Smooth muscle cell (in vitro differentiated cells): ENCODE results near the gene SAA2. TPM values are rescaled to one million over a fixed set of nuclear protein-coding genes. Genes with fewer than 3 reads are reported as not detected.

Source experiments
- DNase-seq: peaks from one replicate; lab custom pipeline; 2025; ENCODE audit not compliant: unreplicated experiment; lab: John Stamatoyannopoulos, UW
- H2AFZ ChIP-seq: fragments of 200-600 bp; sonication (generic); 2 replicates; pipeline ENCODE4 v1.6.0; 2016; ENCODE audit warnings: antibody characterized with exemption, low read depth, mild to moderate bottlenecking
- H3F3A ChIP-seq: fragments of 200-600 bp; sonication (generic); 2 replicates; pipeline ENCODE4 v1.6.0; 2017; ENCODE audit warnings: antibody characterized with exemption, low read depth
- H3K27ac ChIP-seq: fragments of 200-600 bp; sonication (generic); 2 replicates; pipeline ENCODE4 v1.5.1; 2016; ENCODE audit warnings: low read depth, mild to moderate bottlenecking
- H3K27me3 ChIP-seq: fragments of 200-600 bp; sonication (generic); 2 replicates; pipeline ENCODE4 v1.6.1; 2016; ENCODE audit warnings: low read depth, mild to moderate bottlenecking
- H3K36me3 ChIP-seq: fragments of 200-600 bp; sonication (generic); 2 replicates; pipeline ENCODE4 v1.5.1; 2016; ENCODE audit warnings: low read depth
- H3K4me1 ChIP-seq: fragments of 200-600 bp; sonication (generic); 2 replicates; pipeline ENCODE4 v1.5.1; 2016; ENCODE audit warnings: low read depth
- H3K4me2 ChIP-seq: fragments of 200-600 bp; sonication (generic); 2 replicates; pipeline ENCODE4 v1.6.0; 2016; ENCODE audit warnings: mild to moderate bottlenecking
- H3K4me3 ChIP-seq: fragments of 200-600 bp; sonication (generic); 2 replicates; pipeline ENCODE4 v1.5.1; 2016; ENCODE audit warnings: mild to moderate bottlenecking
- H3K79me2 ChIP-seq: fragments of 200-600 bp; sonication (generic); 2 replicates; pipeline ENCODE4 v1.6.0; 2016; ENCODE audit warnings: low read depth, mild to moderate bottlenecking
- H3K9ac ChIP-seq: fragments of 200-600 bp; sonication (generic); 2 replicates; pipeline ENCODE4 v1.6.0; 2016; ENCODE audit warnings: low read depth
- H3K9me3 ChIP-seq: fragments of 200-600 bp; sonication (generic); replicated peaks from 2 replicates; pipeline ENCODE4 v1.5.1; 2016; ENCODE audit warnings: low read depth
- H4K20me1 ChIP-seq: fragments of 200-600 bp; sonication (generic); 2 replicates; pipeline ENCODE4 v1.6.0; 2016; ENCODE audit warnings: low read depth
- WGBS: methylation state at CpG from one replicate; pipeline ENCODE4 v1.1.7; 2016; ENCODE audit warnings: low lambda C conversion rate; 5-methylcytosine and 5-hydroxymethylcytosine counted together
- polyA plus RNA-seq: library from polyadenylated mRNA; unstranded; fragments of >200 nt; fragmentation: Nextera tagmentation; extraction: Ambion mirVana; gene quantifications from 2 replicates; pipeline ENCODE4 v1.2.1, GENCODE V29; 2016
- total RNA-seq: library from RNA; depleted of rRNA; stranded (reverse); fragments of >200 nt; gene quantifications from 2 replicates; pipeline ENCODE4 v1.2.3, GENCODE V29; 2014
- TF ChIP-seq, protein P1 (sequence below): fragments of 200-600 bp; sonication (generic); IDR thresholded peaks from 2 replicates; pipeline ENCODE4 v1.5.1; 2017; ENCODE audit warnings: borderline replicate concordance, mild to moderate bottlenecking, antibody characterized with exemption; ENCODE audit not compliant: insufficient read depth, poor library complexity, severe bottlenecking

The SAA2 gene
- total and polyA plus RNA-seq, 2 experiments from 2014 or later: not detected

- TF ChIP-seq, protein P1, sequence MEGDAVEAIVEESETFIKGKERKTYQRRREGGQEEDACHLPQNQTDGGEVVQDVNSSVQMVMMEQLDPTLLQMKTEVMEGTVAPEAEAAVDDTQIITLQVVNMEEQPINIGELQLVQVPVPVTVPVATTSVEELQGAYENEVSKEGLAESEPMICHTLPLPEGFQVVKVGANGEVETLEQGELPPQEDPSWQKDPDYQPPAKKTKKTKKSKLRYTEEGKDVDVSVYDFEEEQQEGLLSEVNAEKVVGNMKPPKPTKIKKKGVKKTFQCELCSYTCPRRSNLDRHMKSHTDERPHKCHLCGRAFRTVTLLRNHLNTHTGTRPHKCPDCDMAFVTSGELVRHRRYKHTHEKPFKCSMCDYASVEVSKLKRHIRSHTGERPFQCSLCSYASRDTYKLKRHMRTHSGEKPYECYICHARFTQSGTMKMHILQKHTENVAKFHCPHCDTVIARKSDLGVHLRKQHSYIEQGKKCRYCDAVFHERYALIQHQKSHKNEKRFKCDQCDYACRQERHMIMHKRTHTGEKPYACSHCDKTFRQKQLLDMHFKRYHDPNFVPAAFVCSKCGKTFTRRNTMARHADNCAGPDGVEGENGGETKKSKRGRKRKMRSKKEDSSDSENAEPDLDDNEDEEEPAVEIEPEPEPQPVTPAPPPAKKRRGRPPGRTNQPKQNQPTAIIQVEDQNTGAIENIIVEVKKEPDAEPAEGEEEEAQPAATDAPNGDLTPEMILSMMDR: no peak
- H3K9me3 ChIP-seq: no peaks in the 10 kb centered on the region
- no peaks in the 10 kb centered on the region for H3K4me1 ChIP-seq
- no peaks in the 10 kb centered on the region for H3K36me3 ChIP-seq
- no peak overlapping the region for H3K9ac ChIP-seq
- H3F3A ChIP-seq: no peaks in the 10 kb centered on the region
- no peaks in the 10 kb centered on the region for H3K79me2 ChIP-seq
- H3K4me2 ChIP-seq: no peak overlapping the region
- no peak overlapping the region for H3K27ac ChIP-seq
- DNase-seq: no peak
- 75% methylated on average over 8 of the region's 8 CpGs for WGBS
- peaks cover 32% of the 10 kb centered on the region for H3K27me3 ChIP-seq
- H4K20me1 ChIP-seq: no peaks in the 10 kb centered on the region
- no peak overlapping the region for H3K4me3 ChIP-seq
- no peak overlapping the region for H2AFZ ChIP-seq
Observed at GRCh38 chr11:18235394-18236334, 12.8 kb downstream of the SAA2 start.

DNA sequence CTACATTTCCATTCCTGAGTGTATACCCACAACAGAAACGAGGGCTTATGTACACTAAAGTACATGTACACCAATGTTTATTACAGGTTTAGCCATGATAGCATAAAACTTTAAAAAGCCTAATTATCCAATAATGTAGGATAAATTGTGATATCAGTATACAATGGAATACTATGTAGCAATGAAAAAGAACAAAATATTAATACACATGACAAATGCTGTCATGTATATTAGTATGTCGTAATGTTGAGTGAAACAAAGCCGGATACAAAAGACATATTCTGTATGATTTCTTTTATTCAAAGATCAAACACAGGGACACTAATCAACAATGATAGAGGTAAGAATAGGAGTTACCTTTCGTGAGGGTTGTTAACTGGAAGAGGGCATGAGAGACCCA is 14.6 kb downstream of the SAA2 start:
- Histone ChIP-seq H3K27ac (no peak overlapping the region), H3K4me2 (no peak overlapping the region), H3F3A (no peaks in the 10 kb centered on the region), H3K27me3 (peaks cover 17% of the 10 kb centered on the region), H3K9ac (no peak overlapping the region), H3K4me3 (no peak overlapping the region), H3K79me2 (no peaks in the 10 kb centered on the region), H3K36me3 (no peaks in the 10 kb centered on the region), H4K20me1 (no peaks in the 10 kb centered on the region), H3K9me3 (no peaks in the 10 kb centered on the region), H3K4me1 (no peaks in the 10 kb centered on the region), H2AFZ (no peak overlapping the region)
- no peak for DNase-seq
- TF ChIP-seq, protein P1: no peak
- WGBS: 88% methylated on average over 4 of the region's 4 CpGs

GRCh38 chr11:18230859-18231258 is 17.6 kb downstream of the SAA2 start:
- no peaks in the 10 kb centered on the region for H4K20me1 ChIP-seq
- H3F3A ChIP-seq: no peaks in the 10 kb centered on the region
- H3K79me2 ChIP-seq: no peaks in the 10 kb centered on the region
- no peak for DNase-seq
- H3K9me3 ChIP-seq: no peaks in the 10 kb centered on the region
- TF ChIP-seq, protein P1: no peak
- no peaks in the 10 kb centered on the region for H3K27me3 ChIP-seq
- H2AFZ ChIP-seq: no peak overlapping the region
- no peak overlapping the region for H3K4me2 ChIP-seq
- H3K27ac ChIP-seq: no peak overlapping the region
- H3K4me1 ChIP-seq: no peaks in the 10 kb centered on the region
- no peaks in the 10 kb centered on the region for H3K36me3 ChIP-seq
- H3K4me3 ChIP-seq: no peak overlapping the region
- no peak overlapping the region for H3K9ac ChIP-seq
- 88% methylated on average over 2 of the region's 2 CpGs for WGBS
